ENCODE results near the gene PTAR1.
"Not testable (repeated sequence)": the region's sequence is repeated elsewhere in the genome, so short reads cannot be mapped to it uniquely, and the experiment has no call there.

The PTAR1 gene
- 105 to 251 (median 157) reads per million in 3 experiments for total RNA-seq

- peak; percentile 84 for DNase-seq
These were observed at the start of gene PTAR1 for GRCh38 chr9:69759421-69760277. Gene PTAR1, minus strand, starts transcription at chr9:69760011. Its CDS starts 73 bp downstream, at chr9:69759938.

GRCh38 chr9:69809304-69809863, 49.6 kb upstream of the PTAR1 start:
- DNase-seq: peak; percentile 3

- DNase-seq: no peak
These were observed 46.8 kb upstream of the PTAR1 start for GRCh38 chr9:69806627-69807026.

GRCh38 chr9:69805962-69806515, 46.2 kb upstream of the PTAR1 start:
- DNase-seq: no peak

GRCh38 chr9:69801989-69802388, 42.2 kb upstream of the PTAR1 start:
- DNase-seq: no peak

- DNase-seq: not testable (repeated sequence)
These were observed 40.2 kb upstream of the PTAR1 start for GRCh38 chr9:69800027-69800426.

- not testable (repeated sequence) for DNase-seq
These were observed 39.7 kb upstream of the PTAR1 start for GRCh38 chr9:69799521-69799920.

- no peak for DNase-seq
These were observed 38.9 kb upstream of the PTAR1 start for GRCh38 chr9:69798744-69799143.

- DNase-seq: no peak
These were observed 37.9 kb upstream of the PTAR1 start for GRCh38 chr9:69797675-69798074.

- DNase-seq: no peak
These were observed 34.5 kb upstream of the PTAR1 start for GRCh38 chr9:69794356-69794755.

- DNase-seq: no peak
These were observed 25.9 kb upstream of the PTAR1 start for GRCh38 chr9:69785757-69786156.

GRCh38 chr9:69773258-69773657, 13.4 kb upstream of the PTAR1 start:
- DNase-seq: no peak

GRCh38 chr9:69771775-69772418, 12.1 kb upstream of the PTAR1 start:
- no peak for DNase-seq

- DNase-seq: no peak
These were observed 8.9 kb upstream of the PTAR1 start for GRCh38 chr9:69768716-69769115.

GRCh38 chr9:69768101-69768500, 8.3 kb upstream of the PTAR1 start:
- no peak for DNase-seq

- not testable (repeated sequence) for DNase-seq
These were observed 4.1 kb upstream of the PTAR1 start for GRCh38 chr9:69763862-69764261.

GRCh38 chr9:69762527-69762926, 2.7 kb upstream of the PTAR1 start:
- DNase-seq: no peak

GRCh38 chr9:69760278-69760610, 433 bp upstream of the PTAR1 start:
- no peak for DNase-seq

GRCh38 chr9:69759021-69759420, 790 bp downstream of the PTAR1 start:
- DNase-seq: no peak

GRCh38 chr9:69757996-69758675, 1.7 kb downstream of the PTAR1 start:
- DNase-seq: no peak

- DNase-seq: no peak
These were observed 4.6 kb downstream of the PTAR1 start for GRCh38 chr9:69755205-69755604.

GRCh38 chr9:69753830-69754229, 6.0 kb downstream of the PTAR1 start:
- DNase-seq: no peak

GRCh38 chr9:69750085-69750484, 9.7 kb downstream of the PTAR1 start:
- DNase-seq: no peak

Data from central memory CD4-positive, alpha-beta T cell (primary cell).